ENCODE measurements around the gene CLSTN3. TPM values are rescaled to one million over a fixed set of nuclear protein-coding genes. Genes with fewer than 3 reads are reported as not detected.
A peak's percentile ranks its signal among the peaks of the same experiment; 100 is the strongest.

Gene CLSTN3
- total and polyA plus RNA-seq, 12 donors: 3.7 to 16.8 (median 6.0) TPM

DNA sequence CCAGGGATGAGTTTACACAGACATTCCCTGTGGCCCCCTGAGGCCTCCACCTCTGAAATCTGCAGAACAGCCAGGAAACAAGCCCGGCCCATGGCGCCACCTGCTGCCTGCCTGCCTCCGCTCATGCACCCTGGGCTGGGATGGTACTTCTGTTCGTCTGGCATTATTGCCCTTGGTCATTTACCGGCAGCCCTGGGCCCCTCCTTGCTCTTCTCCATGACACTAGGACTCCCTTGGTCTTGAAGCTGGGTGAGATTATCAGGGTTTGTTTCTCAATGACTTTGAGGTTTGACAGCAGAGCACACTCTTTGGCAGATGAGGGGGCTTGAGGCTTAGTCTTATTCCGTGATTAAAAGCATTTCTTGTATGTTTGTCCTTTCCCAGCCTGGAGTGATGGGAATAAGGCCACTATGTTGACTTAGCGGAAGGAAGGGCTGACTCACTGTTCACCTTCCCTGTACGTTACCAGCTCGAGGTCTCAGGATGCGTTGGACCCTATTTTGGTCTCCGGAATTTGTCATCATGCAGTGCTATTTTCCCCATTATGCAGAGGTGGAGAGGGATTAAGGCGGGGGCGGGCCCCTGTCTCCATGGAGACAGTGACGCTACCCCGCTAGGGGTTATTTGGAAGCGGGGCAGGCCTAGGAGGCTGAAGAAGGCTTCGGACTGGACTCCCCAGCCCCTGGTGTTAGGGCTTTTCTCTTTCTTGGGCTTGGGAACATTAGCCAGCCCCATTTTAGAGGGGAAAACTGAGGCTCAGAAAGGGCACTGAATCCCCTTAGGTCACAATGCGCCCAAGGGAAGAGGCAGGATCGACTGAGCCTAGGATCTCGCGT is 58.6 kb downstream of the CLSTN3 start:
- Histone ChIP-seq H3K9me3 (no peaks in the 10 kb centered on the region), H3K4me3 (peak overlapping the region; percentile 30 to 87 (median 76)), H3K27ac (peak overlapping the region; percentile 71 to 96 (median 90)), H3K36me3 (peaks cover 0 to 26% (median 0%) of the 10 kb centered on the region in 9 donors), H3K27me3 (no peaks in the 10 kb centered on the region), H3K4me1 (peaks cover 6 to 27% (median 18%) of the 10 kb centered on the region in 9 donors)
- TF ChIP-seq, protein P1, sequence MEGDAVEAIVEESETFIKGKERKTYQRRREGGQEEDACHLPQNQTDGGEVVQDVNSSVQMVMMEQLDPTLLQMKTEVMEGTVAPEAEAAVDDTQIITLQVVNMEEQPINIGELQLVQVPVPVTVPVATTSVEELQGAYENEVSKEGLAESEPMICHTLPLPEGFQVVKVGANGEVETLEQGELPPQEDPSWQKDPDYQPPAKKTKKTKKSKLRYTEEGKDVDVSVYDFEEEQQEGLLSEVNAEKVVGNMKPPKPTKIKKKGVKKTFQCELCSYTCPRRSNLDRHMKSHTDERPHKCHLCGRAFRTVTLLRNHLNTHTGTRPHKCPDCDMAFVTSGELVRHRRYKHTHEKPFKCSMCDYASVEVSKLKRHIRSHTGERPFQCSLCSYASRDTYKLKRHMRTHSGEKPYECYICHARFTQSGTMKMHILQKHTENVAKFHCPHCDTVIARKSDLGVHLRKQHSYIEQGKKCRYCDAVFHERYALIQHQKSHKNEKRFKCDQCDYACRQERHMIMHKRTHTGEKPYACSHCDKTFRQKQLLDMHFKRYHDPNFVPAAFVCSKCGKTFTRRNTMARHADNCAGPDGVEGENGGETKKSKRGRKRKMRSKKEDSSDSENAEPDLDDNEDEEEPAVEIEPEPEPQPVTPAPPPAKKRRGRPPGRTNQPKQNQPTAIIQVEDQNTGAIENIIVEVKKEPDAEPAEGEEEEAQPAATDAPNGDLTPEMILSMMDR (IDR thresholded peaks at IDR 0.05): peak; percentile 17 to 75 (median 54)
- intact Hi-C loops (cut with DNase I): loop anchor here in 1 of 10 donors (5.0 kb wide), 1 partner anchor 46 kb away; no protein-coding TSS in a partner anchor
- DNase-seq (peak; percentile 54 to 58), ATAC-seq (peak; percentile 40 to 83 (median 74))
- WGBS, 2 donors: 3 to 5% methylated on average over 21 of the region's 21 CpGs

DNA sequence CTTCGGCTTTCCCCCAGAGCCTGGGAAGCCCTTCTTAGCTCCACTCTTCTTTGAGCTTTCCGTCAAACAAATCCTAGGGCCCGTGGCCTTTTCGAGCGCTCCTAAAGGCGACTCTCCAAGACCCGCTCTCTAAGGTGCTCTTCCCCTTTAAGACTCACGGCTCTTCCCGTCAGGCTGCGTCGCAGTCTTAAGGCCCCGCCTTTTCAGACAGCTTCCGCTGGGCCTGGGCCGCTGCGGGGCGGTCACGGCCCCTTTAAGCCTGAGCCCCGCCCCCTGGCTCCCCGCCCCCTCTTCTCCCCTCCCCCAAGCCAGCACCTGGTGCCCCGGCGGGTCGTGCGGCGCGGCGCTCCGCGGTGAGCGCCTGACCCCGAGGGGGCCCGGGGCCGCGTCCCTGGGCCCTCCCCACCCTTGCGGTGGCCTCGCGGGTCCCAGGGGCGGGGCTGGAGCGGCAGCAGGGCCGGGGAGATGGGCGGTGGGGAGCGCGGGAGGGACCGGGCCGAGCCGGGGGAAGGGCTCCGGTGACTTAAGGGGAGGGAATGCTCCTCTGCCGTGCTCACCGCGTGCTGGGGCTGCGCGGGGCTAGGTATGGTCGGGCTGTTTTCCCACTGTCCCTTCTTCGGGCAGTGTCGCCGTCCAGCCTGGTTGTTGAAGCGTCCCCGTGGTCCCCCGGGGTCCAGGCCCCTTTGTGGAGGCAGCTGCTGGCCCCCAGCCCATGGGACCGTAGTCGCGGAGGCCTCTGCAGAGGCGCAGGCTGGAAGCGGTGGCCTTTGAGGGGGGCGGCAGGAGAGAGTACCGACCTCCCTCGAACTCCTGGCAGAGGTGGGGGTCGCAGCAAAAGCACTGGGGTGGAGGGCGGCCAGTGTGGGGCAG is 59.5 kb downstream of the CLSTN3 start, which contains the start of gene PEX5:
Gene PEX5, plus strand, starts transcription at position 289 of the 870 bp plus-strand sequence. CDS start 692 bp downstream, outside the sequence.
- peaks cover 6 to 27% (median 18%) of the 10 kb centered on the region in 9 donors for H3K4me1 ChIP-seq
- no peaks in the 10 kb centered on the region for H3K9me3 ChIP-seq
- WGBS, 2 donors: 0 to 1% methylated on average over 61 to 66 of the region's 68 CpGs
- ATAC-seq (peak; percentile 95 to 99 (median 98)), DNase-seq (peak; percentile 88 to 89)
- intact Hi-C loops (cut with DNase I): loop anchor here in 1 of 10 donors (5.0 kb wide), 1 partner anchor 47 kb away; no protein-coding TSS in a partner anchor
- no peaks in the 10 kb centered on the region for H3K27me3 ChIP-seq
- TF ChIP-seq, protein P1 (IDR thresholded peaks at IDR 0.05): peak in 2 of 9 donors; percentile 30 to 31
- H3K36me3 ChIP-seq: peaks cover 0 to 31% (median 0%) of the 10 kb centered on the region in 9 donors
- peak within 1 kb of the TSS; percentile 71 to 96 (median 90) for H3K27ac ChIP-seq
- H3K4me3 ChIP-seq: peak within 1 kb of the TSS; percentile 30 to 87 (median 76)

DNA sequence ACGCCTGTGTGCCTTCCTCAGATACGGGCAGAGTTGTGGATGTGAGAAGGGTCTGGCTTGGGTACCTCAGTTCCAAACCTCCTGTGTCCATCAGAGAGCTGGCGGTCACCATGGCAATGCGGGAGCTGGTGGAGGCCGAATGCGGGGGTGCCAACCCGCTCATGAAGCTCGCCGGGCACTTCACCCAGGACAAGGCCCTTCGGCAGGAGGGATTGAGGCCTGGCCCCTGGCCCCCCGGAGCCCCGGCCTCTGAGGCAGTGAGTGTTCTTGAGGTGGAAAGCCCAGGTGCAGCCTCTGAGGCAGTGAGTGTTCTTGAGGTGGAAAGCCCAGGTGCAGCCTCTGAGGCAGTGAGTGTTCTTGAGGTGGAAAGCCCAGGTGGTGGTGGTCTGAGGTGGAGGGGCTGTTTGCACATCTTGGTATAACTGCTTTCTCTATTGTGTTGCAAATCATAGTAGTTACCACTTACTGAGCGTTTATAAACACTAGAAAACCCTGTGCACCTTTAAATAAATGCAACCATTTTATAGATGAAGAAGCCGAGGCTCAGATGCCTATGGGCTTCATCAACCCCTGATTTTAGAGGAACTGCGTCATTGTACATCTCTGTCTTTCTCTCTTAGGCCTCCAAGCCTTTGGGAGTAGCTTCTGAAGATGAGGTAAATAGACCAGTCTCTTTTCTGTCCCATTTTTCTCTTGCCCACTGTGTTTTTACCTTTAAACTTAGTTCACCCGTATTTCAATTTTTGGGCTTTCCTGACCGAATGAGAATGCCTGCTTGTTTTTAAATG is 60.3 kb downstream of the CLSTN3 start:
- peaks cover 6 to 27% (median 18%) of the 10 kb centered on the region in 9 donors for H3K4me1 ChIP-seq
- H3K36me3 ChIP-seq: peaks cover 0 to 38% (median 0%) of the 10 kb centered on the region in 9 donors
- 33 to 38% methylated on average over 17 of the region's 17 CpGs for WGBS, 2 donors
- DNase-seq (peak; percentile 18 to 27), ATAC-seq (peak in 4 of 8 donors; percentile 0 to 4 (median 0))
- peak overlapping the region; percentile 30 to 87 (median 76) for H3K4me3 ChIP-seq
- H3K9me3 ChIP-seq: no peaks in the 10 kb centered on the region
- intact Hi-C loops (cut with DNase I): no loop called here
- H3K27me3 ChIP-seq: no peaks in the 10 kb centered on the region
- TF ChIP-seq, protein P1 (IDR thresholded peaks at IDR 0.05): no peak
- peak overlapping the region in 9 of 10 donors; percentile 71 to 96 (median 92) for H3K27ac ChIP-seq

All from heart right ventricle (tissue), 16 donors.